ENCODE data around the gene NOL3.

NOL3 gene

GRCh38 chr16:67202426-67202825 is 32.1 kb downstream of the NOL3 start:
- in situ Hi-C loops (cut with MboI; ENCODE audit: low sequenced_read_pairs): no loop called here

- in situ Hi-C loops (cut with MboI; ENCODE audit: low sequenced_read_pairs): no loop called here
These were observed 32.7 kb downstream of the NOL3 start for GRCh38 chr16:67202956-67203493.

- in situ Hi-C loops (cut with MboI; ENCODE audit: low sequenced_read_pairs): no loop called here
These were observed 33.7 kb downstream of the NOL3 start for GRCh38 chr16:67204076-67204475.

GRCh38 chr16:67206129-67206837 is 35.9 kb downstream of the NOL3 start:
- in situ Hi-C loops (cut with MboI; ENCODE audit: low sequenced_read_pairs): no loop called here

- in situ Hi-C loops (cut with MboI; ENCODE audit: low sequenced_read_pairs): no loop called here
These were observed 36.5 kb downstream of the NOL3 start for GRCh38 chr16:67206838-67207248.

- in situ Hi-C loops (cut with MboI; ENCODE audit: low sequenced_read_pairs): no loop called here
These were observed 37.1 kb downstream of the NOL3 start for GRCh38 chr16:67207249-67208091.

GRCh38 chr16:67208154-67208896 is 38.0 kb downstream of the NOL3 start:
- in situ Hi-C loops (cut with MboI; ENCODE audit: low sequenced_read_pairs): no loop called here

GRCh38 chr16:67209565-67209964 is 39.2 kb downstream of the NOL3 start:
- in situ Hi-C loops (cut with MboI; ENCODE audit: low sequenced_read_pairs): no loop called here

- in situ Hi-C loops (cut with MboI; ENCODE audit: low sequenced_read_pairs): no loop called here
These were observed 40.0 kb downstream of the NOL3 start for GRCh38 chr16:67210069-67210937.

- in situ Hi-C loops (cut with MboI; ENCODE audit: low sequenced_read_pairs): no loop called here
These were observed 41.3 kb downstream of the NOL3 start for GRCh38 chr16:67211674-67212073.

- in situ Hi-C loops (cut with MboI; ENCODE audit: low sequenced_read_pairs): no loop called here
These were observed 42.4 kb downstream of the NOL3 start for GRCh38 chr16:67212766-67213165.

- in situ Hi-C loops (cut with MboI; ENCODE audit: low sequenced_read_pairs): no loop called here
These were observed 43.1 kb downstream of the NOL3 start for GRCh38 chr16:67213197-67214019.

- in situ Hi-C loops (cut with MboI; ENCODE audit: low sequenced_read_pairs): no loop called here
These were observed 45.4 kb downstream of the NOL3 start for GRCh38 chr16:67215706-67216105.

- in situ Hi-C loops (cut with MboI; ENCODE audit: low sequenced_read_pairs): no loop called here
These were observed 46.5 kb downstream of the NOL3 start for GRCh38 chr16:67216612-67217490.

- in situ Hi-C loops (cut with MboI; ENCODE audit: low sequenced_read_pairs): no loop called here
These were observed 53.7 kb downstream of the NOL3 start for GRCh38 chr16:67223992-67224391.

Data from HL-60/S4 (cell line).